GM21423 (cell line): Measurements from ENCODE around the gene TBL1X.

Source experiments
- ATAC-seq: cut with Tn5 transposase; IDR thresholded peaks from one replicate; pipeline ENCODE4 v1.9.1; 2021; ENCODE audit warnings: mild to moderate bottlenecking, moderate library complexity; ENCODE audit not compliant: unreplicated experiment

The TBL1X gene

GRCh38 chrX:9619133-9619532 is 154.3 kb downstream of the TBL1X start:
- no peak for ATAC-seq

- ATAC-seq, result no peak
Measured at GRCh38 chrX:9619581-9619980, 154.7 kb downstream of the TBL1X start.

- ATAC-seq, result no peak
Measured at GRCh38 chrX:9622128-9622527, 157.3 kb downstream of the TBL1X start.

GRCh38 chrX:9626379-9626778 is 161.5 kb downstream of the TBL1X start:
- ATAC-seq, result no peak

- ATAC-seq, result no peak
Measured at GRCh38 chrX:9627922-9628321, 163.1 kb downstream of the TBL1X start.

- no peak for ATAC-seq
Measured at GRCh38 chrX:9628779-9629493, 164.1 kb downstream of the TBL1X start.

GRCh38 chrX:9634551-9634950 is 169.7 kb downstream of the TBL1X start:
- no peak for ATAC-seq

- no peak for ATAC-seq
Measured at GRCh38 chrX:9635368-9635767, 170.5 kb downstream of the TBL1X start.

- ATAC-seq, result no peak
Measured at GRCh38 chrX:9635803-9636202, 170.9 kb downstream of the TBL1X start.

- ATAC-seq, result no peak
Measured at GRCh38 chrX:9638871-9639270, 174.0 kb downstream of the TBL1X start.

- no peak for ATAC-seq
Measured at GRCh38 chrX:9642270-9642995, 177.6 kb downstream of the TBL1X start.

GRCh38 chrX:9643807-9644206 is 178.9 kb downstream of the TBL1X start:
- ATAC-seq, result no peak

- peak; percentile 98 for ATAC-seq
Measured at GRCh38 chrX:9644335-9644734, 179.5 kb downstream of the TBL1X start.

GRCh38 chrX:9646471-9647224 is 181.8 kb downstream of the TBL1X start:
- no peak for ATAC-seq

GRCh38 chrX:9647431-9647830 is 182.6 kb downstream of the TBL1X start:
- no peak for ATAC-seq

GRCh38 chrX:9650091-9650490 is 185.2 kb downstream of the TBL1X start:
- ATAC-seq, result no peak

- ATAC-seq, result no peak
Measured at GRCh38 chrX:9651737-9652136, 186.9 kb downstream of the TBL1X start.

GRCh38 chrX:9654929-9655328 is 190.1 kb downstream of the TBL1X start:
- ATAC-seq, result no peak

GRCh38 chrX:9656277-9656676 is 191.4 kb downstream of the TBL1X start:
- ATAC-seq, result no peak

- ATAC-seq, result no peak
Measured at GRCh38 chrX:9656871-9657270, 192.0 kb downstream of the TBL1X start.

GRCh38 chrX:9657590-9658256 is 192.9 kb downstream of the TBL1X start:
- no peak for ATAC-seq
